ENCODE data around the gene KLF12.

GRCh38 chr13:74090869-74091605 lies 43.2 kb downstream of the KLF12 start:
- TF ChIP-seq CTCF (IDR thresholded peaks at IDR 0.05) (no peak), POLR2AphosphoS5 (IDR thresholded peaks at IDR 0.05) (no peak), EP300 (IDR thresholded peaks at IDR 0.05) (no peak)
